ENCODE data around the gene SMC3. TPM values are rescaled to one million over a fixed set of nuclear protein-coding genes. Genes with fewer than 3 reads are reported as not detected.
"Not testable (repeated sequence)": the region's sequence is repeated elsewhere in the genome, so short reads cannot be mapped to it uniquely, and the experiment has no call there.

SMC3 gene
- total and polyA plus RNA-seq, 8 donors: 9.3 to 40.6 (median 14.7) TPM

DNA sequence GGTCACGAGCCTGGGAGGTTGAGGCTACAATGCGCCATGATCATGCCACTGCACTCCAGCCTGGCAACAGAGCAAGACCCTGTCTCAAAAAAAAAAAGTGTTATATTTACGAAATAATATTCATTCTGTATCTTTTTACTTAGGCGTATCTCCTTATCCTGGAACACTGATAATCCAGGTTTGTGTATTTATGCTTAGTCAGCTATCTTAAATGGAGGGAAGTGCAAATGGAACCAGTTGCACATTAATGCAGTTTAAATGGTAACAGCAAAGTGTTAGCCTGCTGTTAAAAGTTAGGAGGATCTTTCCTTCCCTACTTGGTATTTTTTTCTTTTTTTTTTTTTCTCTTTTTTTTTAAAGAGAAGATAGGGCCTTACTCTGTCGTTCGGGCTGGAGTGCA, 40.6 kb downstream of the SMC3 start:
- H3K9me3 ChIP-seq: no peaks in the 10 kb centered on the region
- H3K36me3 ChIP-seq: peaks cover 6 to 36% (median 32%) of the 10 kb centered on the region in 4 donors
- H3K27me3 ChIP-seq: no peaks in the 10 kb centered on the region
- no peak overlapping the region for H3K4me3 ChIP-seq
- peaks cover 0 to 9% (median 0%) of the 10 kb centered on the region in 4 donors for H3K4me1 ChIP-seq
- DNase-seq: no peak
- 55 to 81% (median 67%) methylated on average over 6 of the region's 6 CpGs for WGBS, 5 donors
- intact Hi-C loops (cut with DNase I; ENCODE audit: low total_unique reads): no loop called here
- no peak overlapping the region for H3K27ac ChIP-seq
- TF ChIP-seq EP300 (IDR thresholded peaks at IDR 0.05) (no peak), POLR2A (IDR thresholded peaks at IDR 0.05) (no peak), POLR2AphosphoS5 (IDR thresholded peaks at IDR 0.05) (no peak)
- TF ChIP-seq, protein P1, sequence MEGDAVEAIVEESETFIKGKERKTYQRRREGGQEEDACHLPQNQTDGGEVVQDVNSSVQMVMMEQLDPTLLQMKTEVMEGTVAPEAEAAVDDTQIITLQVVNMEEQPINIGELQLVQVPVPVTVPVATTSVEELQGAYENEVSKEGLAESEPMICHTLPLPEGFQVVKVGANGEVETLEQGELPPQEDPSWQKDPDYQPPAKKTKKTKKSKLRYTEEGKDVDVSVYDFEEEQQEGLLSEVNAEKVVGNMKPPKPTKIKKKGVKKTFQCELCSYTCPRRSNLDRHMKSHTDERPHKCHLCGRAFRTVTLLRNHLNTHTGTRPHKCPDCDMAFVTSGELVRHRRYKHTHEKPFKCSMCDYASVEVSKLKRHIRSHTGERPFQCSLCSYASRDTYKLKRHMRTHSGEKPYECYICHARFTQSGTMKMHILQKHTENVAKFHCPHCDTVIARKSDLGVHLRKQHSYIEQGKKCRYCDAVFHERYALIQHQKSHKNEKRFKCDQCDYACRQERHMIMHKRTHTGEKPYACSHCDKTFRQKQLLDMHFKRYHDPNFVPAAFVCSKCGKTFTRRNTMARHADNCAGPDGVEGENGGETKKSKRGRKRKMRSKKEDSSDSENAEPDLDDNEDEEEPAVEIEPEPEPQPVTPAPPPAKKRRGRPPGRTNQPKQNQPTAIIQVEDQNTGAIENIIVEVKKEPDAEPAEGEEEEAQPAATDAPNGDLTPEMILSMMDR (IDR thresholded peaks at IDR 0.05): no peak

DNA sequence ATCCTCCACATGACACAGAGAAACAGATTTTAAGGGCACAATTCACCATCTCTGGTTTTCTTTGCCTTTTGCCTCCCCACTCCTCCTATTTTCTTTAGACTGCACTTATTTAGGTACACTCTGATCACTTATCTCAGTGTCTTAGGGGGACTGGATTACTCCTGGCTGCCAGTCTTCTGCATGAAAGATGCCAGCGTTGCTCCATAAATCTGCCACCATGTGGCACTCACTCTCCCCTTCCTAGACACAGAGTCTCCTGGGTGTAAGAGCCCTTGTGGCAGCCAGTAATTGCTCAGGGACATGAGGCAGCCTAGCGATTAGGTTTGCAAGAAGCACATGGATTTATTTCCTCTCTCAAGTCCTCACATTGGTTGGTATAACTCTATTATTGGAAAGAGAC, 42.1 kb downstream of the SMC3 start:
- H3K4me1 ChIP-seq: peaks cover 0 to 9% (median 0%) of the 10 kb centered on the region in 4 donors
- H3K4me3 ChIP-seq: no peak overlapping the region
- TF ChIP-seq, protein P1 (IDR thresholded peaks at IDR 0.05): no peak
- TF ChIP-seq POLR2A (IDR thresholded peaks at IDR 0.05): no peak
- no peak for TF ChIP-seq EP300 (IDR thresholded peaks at IDR 0.05)
- TF ChIP-seq POLR2AphosphoS5 (IDR thresholded peaks at IDR 0.05): no peak
- no peaks in the 10 kb centered on the region for H3K27me3 ChIP-seq
- H3K9me3 ChIP-seq: no peaks in the 10 kb centered on the region
- peaks cover 4 to 20% (median 18%) of the 10 kb centered on the region in 4 donors for H3K36me3 ChIP-seq
- intact Hi-C loops (cut with DNase I; ENCODE audit: low total_unique reads): loop anchor here (5.0 kb wide), 1 partner anchor 68 kb away; no protein-coding TSS in a partner anchor
- 11 to 48% (median 27%) methylated on average over 2 of the region's 2 CpGs for WGBS, 5 donors
- no peak overlapping the region for H3K27ac ChIP-seq
- DNase-seq: no peak

DNA sequence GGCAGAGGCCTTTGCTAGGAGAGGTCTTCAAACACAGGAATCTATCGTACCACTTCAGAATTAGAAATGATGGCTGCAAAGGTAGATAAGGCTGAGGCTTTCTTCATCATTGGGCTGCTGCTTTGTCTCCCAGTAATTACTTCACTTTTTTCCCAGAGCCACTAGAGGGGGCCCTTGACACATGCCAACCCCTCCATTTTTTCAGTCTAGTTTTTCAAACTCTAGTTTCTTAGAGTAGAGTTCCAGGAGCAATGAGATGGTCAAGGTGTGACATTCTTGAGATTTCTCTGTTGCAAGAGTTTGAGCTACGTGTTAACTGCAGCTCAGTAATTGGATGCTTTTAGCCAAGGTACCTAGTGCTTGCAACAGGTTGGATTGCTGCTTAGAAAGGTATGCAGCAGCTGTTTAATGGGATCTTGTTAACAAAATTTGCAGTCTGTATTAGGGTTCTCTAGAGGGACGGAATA, 42.8 kb downstream of the SMC3 start:
- H3K36me3 ChIP-seq: peaks cover 1 to 13% (median 10%) of the 10 kb centered on the region in 4 donors
- no peak overlapping the region for H3K4me3 ChIP-seq
- peaks cover 0 to 9% (median 0%) of the 10 kb centered on the region in 4 donors for H3K4me1 ChIP-seq
- H3K27ac ChIP-seq: no peak overlapping the region
- intact Hi-C loops (cut with DNase I; ENCODE audit: low total_unique reads): loop anchor here (5.0 kb wide), 1 partner anchor 67 kb away; no protein-coding TSS in a partner anchor
- TF ChIP-seq EP300 (IDR thresholded peaks at IDR 0.05) (no peak), POLR2AphosphoS5 (IDR thresholded peaks at IDR 0.05) (no peak), POLR2A (IDR thresholded peaks at IDR 0.05) (no peak)
- TF ChIP-seq, protein P1 (IDR thresholded peaks at IDR 0.05): peak in 5 of 7 experiments; percentile 42 to 78 (median 55)
- 12 to 28% (median 22%) methylated on average over 3 of the region's 3 CpGs for WGBS, 5 donors
- H3K9me3 ChIP-seq: no peaks in the 10 kb centered on the region
- H3K27me3 ChIP-seq: no peaks in the 10 kb centered on the region
- peak in 1 of 2 donors; percentile 85 for DNase-seq

DNA sequence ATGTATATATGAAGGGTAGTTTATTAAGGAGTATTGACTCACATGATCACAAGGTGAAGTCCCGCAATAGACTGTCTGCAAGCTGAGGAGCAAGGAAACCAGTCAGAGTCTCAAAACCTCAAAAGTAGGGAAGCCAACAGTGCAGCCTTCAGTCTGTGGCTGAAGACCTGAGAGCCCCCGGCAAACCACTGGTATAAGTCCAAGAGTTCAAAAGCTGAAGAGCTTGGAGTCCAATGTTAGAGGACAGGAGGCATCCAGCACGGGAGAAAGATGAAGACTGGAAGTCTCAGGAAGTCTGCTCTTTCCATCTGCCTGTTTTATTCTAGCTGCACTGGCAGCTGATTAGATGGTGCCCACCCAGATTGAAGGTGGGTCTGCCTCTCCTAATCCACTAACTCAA, 43.3 kb downstream of the SMC3 start:
- not testable (repeated sequence) for H3K27ac ChIP-seq, DNase-seq, H3K27me3 ChIP-seq, H3K36me3 ChIP-seq, H3K4me3 ChIP-seq, H3K9me3 ChIP-seq, H3K4me1 ChIP-seq
- intact Hi-C loops (cut with DNase I; ENCODE audit: low total_unique reads): loop anchor here (5.0 kb wide), 1 partner anchor 67 kb away; no protein-coding TSS in a partner anchor
- 64 to 82% (median 75%) methylated on average over 3 of the region's 3 CpGs for WGBS, 5 donors

DNA sequence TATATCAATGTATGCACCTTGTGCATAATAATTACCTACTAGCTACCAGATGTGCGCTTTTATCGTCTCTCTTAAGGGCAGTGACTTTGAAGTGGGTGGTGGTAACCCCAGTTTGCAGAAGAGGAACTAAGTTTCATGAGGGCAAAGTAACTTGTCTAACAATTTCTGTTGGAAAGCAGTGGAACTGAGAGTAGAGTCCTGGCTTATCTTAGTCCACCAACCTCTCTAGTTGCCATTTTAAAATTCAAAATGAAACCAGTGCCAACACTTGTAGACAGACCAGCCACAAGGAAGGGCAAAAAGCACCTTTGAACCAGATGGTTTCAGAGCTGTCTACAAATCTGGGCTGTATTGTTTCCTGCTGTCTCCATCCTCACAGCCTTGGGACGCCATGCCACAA, 44.6 kb downstream of the SMC3 start:
- H3K9me3 ChIP-seq: no peaks in the 10 kb centered on the region
- WGBS, 5 donors: 71 to 90% (median 77%) methylated on average over 3 of the region's 3 CpGs
- H3K4me1 ChIP-seq: peaks cover 0 to 9% (median 0%) of the 10 kb centered on the region in 4 donors
- no peak overlapping the region for H3K27ac ChIP-seq
- intact Hi-C loops (cut with DNase I; ENCODE audit: low total_unique reads): loop anchor here (5.0 kb wide), 1 partner anchor 65 kb away; no protein-coding TSS in a partner anchor
- DNase-seq: no peak
- no peaks in the 10 kb centered on the region for H3K36me3 ChIP-seq
- TF ChIP-seq EP300 (IDR thresholded peaks at IDR 0.05) (no peak), POLR2AphosphoS5 (IDR thresholded peaks at IDR 0.05) (no peak), POLR2A (IDR thresholded peaks at IDR 0.05) (no peak)
- TF ChIP-seq, protein P1 (IDR thresholded peaks at IDR 0.05): no peak
- H3K4me3 ChIP-seq: no peak overlapping the region
- H3K27me3 ChIP-seq: no peaks in the 10 kb centered on the region
